BLaER1 treated with 17β-estradiol and CSF1 and Interleukin-3, amounts not matched to agents 10 nM and 100 nM (cell line): ENCODE measurements around the gene ZNF775.
"Not testable (repeated sequence)": the region's sequence is repeated elsewhere in the genome, so short reads cannot be mapped to it uniquely, and the experiment has no call there.

Experiments
- H3K27ac ChIP-seq, 11 experiments: shearing (Covaris generic); formaldehyde crosslinking; 2 replicates each; pipeline ENCODE4 v1.8.1; 2022
- H3K27me3 ChIP-seq, 11 experiments: shearing (Covaris generic); formaldehyde crosslinking; 2 replicates each; pipeline ENCODE4 v1.8.1; 2022
- H3K36me3 ChIP-seq, 11 experiments: shearing (Covaris generic); formaldehyde crosslinking; 2 replicates each; pipeline ENCODE4 v1.8.1; 2022
- H3K4me1 ChIP-seq, 10 experiments: shearing (Covaris generic); formaldehyde crosslinking; 2 replicates each; pipeline ENCODE4 v1.8.1; 2022
- H3K4me2 ChIP-seq, 11 experiments: shearing (Covaris generic); formaldehyde crosslinking; 2 replicates each; pipeline ENCODE4 v1.8.1; 2022
- H3K4me3 ChIP-seq, 10 experiments: shearing (Covaris generic); formaldehyde crosslinking; 2 replicates each; pipeline ENCODE4 v1.8.1; 2022
- H3K9ac ChIP-seq, 11 experiments: shearing (Covaris generic); formaldehyde crosslinking; 2 replicates each; pipeline ENCODE4 v1.8.1; 2022
- H3K9me3 ChIP-seq, 11 experiments: shearing (Covaris generic); formaldehyde crosslinking; replicated peaks in 1 of 11; 2 replicates each; pipeline ENCODE4 v1.8.1; 2022
- H4K20me1 ChIP-seq, 11 experiments: shearing (Covaris generic); formaldehyde crosslinking; 2 replicates each; pipeline ENCODE4 v1.8.1; 2022
- Cebpa-rat ChIP-seq, 11 experiments: shearing (Covaris generic); IDR thresholded peaks; 2 replicates each; pipeline ENCODE4 v1.8.1; 2022

Gene ZNF775

DNA sequence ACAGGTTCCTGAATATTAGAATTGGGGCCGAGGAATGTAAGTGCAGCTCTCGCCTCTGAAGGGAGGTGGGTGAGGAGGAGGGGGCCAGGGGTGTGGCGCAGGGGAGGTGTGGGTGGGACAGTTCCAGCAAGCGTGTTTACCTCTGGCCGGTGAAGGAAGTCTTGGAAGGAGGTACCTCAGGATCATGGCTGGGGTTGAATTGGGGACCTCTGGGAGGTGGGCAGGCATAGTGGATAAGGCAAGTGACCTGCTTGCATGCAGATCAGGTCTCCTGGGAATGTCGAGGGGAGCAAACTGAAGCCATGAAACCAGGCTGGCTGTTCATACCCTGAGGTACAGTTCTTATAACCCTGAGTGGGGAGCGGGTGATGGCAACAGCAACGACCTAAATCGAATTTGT, 2.0 kb downstream of the ZNF775 start:
- Histone ChIP-seq H3K9me3 (no peaks in the 10 kb centered on the region), H3K27ac (no peak overlapping the region), H3K9ac (no peak overlapping the region), H3K4me2 (peak overlapping the region in 10 of 11 experiments; percentile 84 to 95 (median 92); a peak in 15 of 22 replicates), H3K4me1 (peaks cover 56 to 82% (median 73%) of the 10 kb centered on the region in 10 experiments), H3K27me3 (no peaks in the 10 kb centered on the region), H3K4me3 (no peak overlapping the region), H4K20me1 (peaks cover 6 to 26% (median 19%) of the 10 kb centered on the region in 11 experiments; a peak in 12 of 22 replicates), H3K36me3 (peaks cover 0 to 12% (median 6%) of the 10 kb centered on the region in 11 experiments; a peak in 9 of 22 replicates)
- no peak for TF ChIP-seq Cebpa-rat (IDR thresholded peaks at IDR 0.05)

DNA sequence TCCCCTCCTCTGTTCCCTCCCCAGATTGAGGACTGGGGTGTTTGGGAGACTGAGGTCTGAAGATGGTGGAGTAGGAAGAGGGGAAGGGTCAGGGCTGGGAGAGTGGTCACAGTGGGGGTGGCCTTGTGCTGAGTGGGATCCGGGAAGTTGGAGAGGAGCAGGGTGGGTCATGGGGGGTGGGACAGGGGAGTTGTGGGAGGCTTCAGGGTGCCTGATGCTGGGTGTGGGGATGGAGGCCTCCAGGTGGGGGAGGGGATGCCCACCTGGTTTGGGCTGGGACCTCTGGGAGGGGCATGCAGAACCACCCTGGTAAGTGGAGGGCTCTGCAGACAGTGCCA, 2.6 kb downstream of the ZNF775 start:
- peaks cover 0 to 15% (median 6%) of the 10 kb centered on the region in 11 experiments; a peak in 11 of 22 replicates for H3K36me3 ChIP-seq
- TF ChIP-seq Cebpa-rat (IDR thresholded peaks at IDR 0.05), result no peak
- no peak overlapping the region for H3K27ac ChIP-seq
- no peaks in the 10 kb centered on the region for H3K9me3 ChIP-seq
- no peak overlapping the region; a peak in 1 of 22 replicates for H3K4me2 ChIP-seq
- no peak overlapping the region for H3K4me3 ChIP-seq
- H3K4me1 ChIP-seq, result peaks cover 50 to 75% (median 66%) of the 10 kb centered on the region in 10 experiments
- H3K27me3 ChIP-seq, result no peaks in the 10 kb centered on the region
- H3K9ac ChIP-seq, result peak overlapping the region in 1 of 11 experiments; percentile 24; a peak in 1 of 22 replicates
- peaks cover 6 to 26% (median 18%) of the 10 kb centered on the region in 11 experiments; a peak in 12 of 22 replicates for H4K20me1 ChIP-seq

DNA sequence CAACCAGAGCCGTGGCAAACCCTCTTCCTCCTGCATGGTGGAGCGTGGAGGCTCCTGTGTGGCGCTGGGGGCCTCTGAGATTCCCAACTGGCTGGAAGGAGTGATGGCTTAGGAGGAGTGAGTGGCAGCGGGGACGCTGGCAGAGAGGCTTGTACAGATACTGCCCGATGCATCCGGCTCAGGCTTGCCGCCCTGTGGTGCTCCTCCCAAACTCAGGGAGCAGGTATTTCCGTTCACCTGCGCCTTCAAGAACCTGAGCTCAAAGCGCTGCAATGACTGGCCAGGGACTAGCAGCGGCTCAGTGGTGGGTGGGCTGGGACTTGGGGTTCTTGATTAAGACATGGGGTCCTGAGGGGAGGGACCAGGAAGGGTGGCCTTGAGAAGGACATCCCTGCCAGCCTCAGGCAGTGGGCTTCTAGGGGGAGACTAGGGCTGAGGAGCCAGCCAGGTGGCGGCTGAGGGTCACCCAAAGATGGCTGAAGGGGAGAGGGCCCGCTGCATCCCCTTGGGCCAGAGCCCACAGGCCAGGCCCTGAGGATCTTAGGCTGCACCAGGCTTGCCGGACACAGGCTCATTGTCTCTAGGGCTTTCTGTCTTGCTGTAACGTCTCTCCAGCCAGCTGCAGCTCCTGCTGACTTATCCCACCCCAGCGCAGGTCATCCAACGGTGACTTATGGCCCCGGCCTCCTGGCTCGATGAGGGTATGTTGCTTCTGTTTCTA, 3.2 kb downstream of the ZNF775 start:
- peak overlapping the region in 2 of 11 experiments; percentile 3 to 24; a peak in 4 of 22 replicates for H3K9ac ChIP-seq
- H3K4me2 ChIP-seq, result peak overlapping the region in 6 of 11 experiments; percentile 5 to 40 (median 16); a peak in 8 of 22 replicates
- H3K27ac ChIP-seq, result no peak overlapping the region
- no peaks in the 10 kb centered on the region for H3K27me3 ChIP-seq
- peaks cover 0 to 16% (median 6%) of the 10 kb centered on the region in 11 experiments; a peak in 11 of 22 replicates for H3K36me3 ChIP-seq
- H3K4me3 ChIP-seq, result no peak overlapping the region
- H3K4me1 ChIP-seq, result peaks cover 44 to 70% (median 61%) of the 10 kb centered on the region in 10 experiments
- H3K9me3 ChIP-seq, result no peaks in the 10 kb centered on the region
- H4K20me1 ChIP-seq, result peaks cover 6 to 26% (median 18%) of the 10 kb centered on the region in 11 experiments; a peak in 12 of 22 replicates
- TF ChIP-seq Cebpa-rat (IDR thresholded peaks at IDR 0.05), result no peak

DNA sequence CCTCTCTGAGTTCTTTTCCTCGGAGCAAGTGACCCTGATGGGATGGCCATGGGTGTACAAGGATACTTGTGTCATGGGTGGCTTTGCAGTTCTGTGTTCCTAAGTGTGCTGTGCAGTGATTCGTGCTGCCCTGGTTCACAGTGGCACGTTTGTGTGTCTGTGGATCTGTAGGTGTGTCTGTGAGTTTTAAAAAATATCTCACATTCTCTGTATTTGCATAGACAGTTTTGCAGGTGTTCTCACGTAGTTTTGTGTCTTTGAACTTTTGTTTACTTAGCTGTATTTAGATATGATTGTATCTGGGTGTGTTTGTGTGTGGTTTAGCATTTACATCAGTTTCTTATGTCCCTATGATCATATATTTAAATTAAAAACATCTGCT, 3.7 kb downstream of the ZNF775 start:
- Histone ChIP-seq H3K36me3 (peaks cover 0 to 18% (median 9%) of the 10 kb centered on the region in 11 experiments; a peak in 11 of 22 replicates), H4K20me1 (peaks cover 6 to 26% (median 17%) of the 10 kb centered on the region in 11 experiments; a peak in 12 of 22 replicates), H3K4me3 (no peak overlapping the region), H3K4me2 (peak overlapping the region in 6 of 11 experiments; percentile 39 to 71 (median 55); a peak in 6 of 22 replicates), H3K9me3 (no peaks in the 10 kb centered on the region), H3K4me1 (peaks cover 39 to 64% (median 56%) of the 10 kb centered on the region in 10 experiments), H3K27ac (no peak overlapping the region), H3K27me3 (no peaks in the 10 kb centered on the region), H3K9ac (peak overlapping the region in 2 of 11 experiments; percentile 3 to 24; a peak in 1 of 22 replicates)
- TF ChIP-seq Cebpa-rat (IDR thresholded peaks at IDR 0.05), result no peak

DNA sequence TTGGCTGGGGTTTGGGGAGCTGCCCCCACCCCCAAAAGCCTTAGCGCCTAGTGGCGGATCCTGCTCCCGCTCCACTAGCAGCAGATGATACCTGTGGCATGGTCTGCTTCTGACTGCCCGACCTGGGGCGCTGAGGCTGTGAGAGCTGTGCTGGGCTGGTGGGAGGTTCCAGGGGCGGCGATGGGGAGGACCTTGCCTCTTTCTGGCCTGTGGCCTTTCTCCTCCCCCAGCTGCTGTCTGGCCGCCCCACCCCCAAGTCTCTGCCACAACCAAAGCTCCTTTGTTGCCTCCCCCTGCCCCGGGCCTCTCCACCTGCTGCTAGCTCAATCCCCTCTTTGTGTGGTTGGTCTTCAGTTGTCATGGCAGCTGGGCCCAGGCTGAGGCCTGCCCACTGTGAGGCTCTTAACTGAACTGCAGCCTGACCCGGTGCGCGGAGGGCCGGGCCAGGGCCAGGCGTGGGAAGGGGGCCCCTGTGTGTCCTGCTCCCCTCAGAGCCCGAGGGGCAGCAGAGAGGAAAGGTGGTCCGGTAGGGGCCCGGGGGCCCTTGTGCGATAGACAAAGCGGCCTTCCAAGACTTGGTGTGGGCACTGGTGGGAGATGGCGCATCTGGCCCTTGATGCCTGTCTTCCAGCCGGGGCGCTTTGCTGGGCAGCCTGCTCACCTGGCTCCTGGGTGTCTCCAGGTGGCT, 4.7 kb downstream of the ZNF775 start:
- H3K36me3 ChIP-seq, result peaks cover 3 to 28% (median 17%) of the 10 kb centered on the region in 11 experiments; a peak in 20 of 22 replicates
- peak overlapping the region in 5 of 11 experiments; percentile 6 to 36 (median 28); a peak in 3 of 22 replicates for H3K9ac ChIP-seq
- H4K20me1 ChIP-seq, result peaks cover 6 to 26% (median 17%) of the 10 kb centered on the region in 11 experiments; a peak in 12 of 22 replicates
- peak overlapping the region in 6 of 11 experiments; percentile 19 to 51 (median 33); a peak in 9 of 22 replicates for H3K27ac ChIP-seq
- H3K27me3 ChIP-seq, result no peaks in the 10 kb centered on the region
- TF ChIP-seq Cebpa-rat (IDR thresholded peaks at IDR 0.05), result no peak
- no peaks in the 10 kb centered on the region for H3K9me3 ChIP-seq
- H3K4me3 ChIP-seq, result no peak overlapping the region
- H3K4me2 ChIP-seq, result peak overlapping the region; percentile 31 to 79 (median 56)
- H3K4me1 ChIP-seq, result peaks cover 31 to 55% (median 48%) of the 10 kb centered on the region in 10 experiments

DNA sequence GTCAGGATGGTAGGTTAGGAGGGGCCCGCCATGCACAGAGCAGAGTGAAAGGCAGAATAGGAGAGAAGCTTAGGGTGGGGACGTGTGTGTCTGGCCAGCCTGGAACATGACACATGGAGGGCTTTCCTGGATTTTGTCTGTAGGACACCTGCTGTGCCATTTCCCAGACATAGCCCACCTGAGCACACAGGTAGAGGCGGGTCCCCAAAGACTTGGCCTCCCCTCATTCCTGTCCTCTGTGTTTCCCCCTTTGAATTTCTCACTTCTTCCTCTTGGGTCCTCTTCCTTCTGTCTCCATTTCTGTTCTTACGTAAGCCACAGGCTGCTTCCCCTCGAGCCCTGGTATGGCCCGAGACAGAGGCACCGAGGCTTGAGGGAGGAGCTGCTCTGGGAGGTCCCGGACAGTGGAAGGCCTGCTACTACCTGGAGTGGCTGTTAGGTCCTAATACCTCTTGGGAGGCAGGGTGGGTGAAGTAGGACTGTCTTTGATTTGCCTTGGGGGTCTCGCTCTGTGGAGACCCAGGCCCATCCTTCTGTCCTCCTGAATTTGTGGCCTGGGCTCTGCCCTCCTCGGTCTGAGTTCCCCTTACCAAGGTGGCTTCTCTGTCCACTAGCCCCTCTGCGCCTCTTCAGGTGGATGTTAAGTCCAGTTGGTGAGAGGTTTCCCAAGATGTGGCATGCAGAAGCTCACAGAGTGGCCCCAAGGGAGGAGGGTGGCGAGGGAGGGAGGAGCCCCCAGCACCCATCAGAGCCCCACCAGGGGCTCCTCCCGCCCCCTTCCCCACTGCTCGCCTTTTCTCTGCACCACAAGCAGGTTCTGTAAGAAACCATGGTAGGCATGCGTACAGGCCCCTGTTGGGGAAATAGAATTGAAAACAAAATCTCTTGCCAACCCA, 5.5 kb downstream of the ZNF775 start:
- Histone ChIP-seq H3K4me3 (no peak overlapping the region), H3K4me2 (peak overlapping the region; percentile 31 to 79 (median 56); a peak in 21 of 22 replicates), H3K27ac (peak overlapping the region in 7 of 11 experiments; percentile 14 to 51 (median 46); a peak in 12 of 22 replicates), H3K27me3 (no peaks in the 10 kb centered on the region), H3K36me3 (peaks cover 9 to 36% (median 24%) of the 10 kb centered on the region in 11 experiments; a peak in 20 of 22 replicates), H3K9ac (peak overlapping the region in 6 of 11 experiments; percentile 10 to 41 (median 30); a peak in 6 of 22 replicates), H3K9me3 (no peaks in the 10 kb centered on the region), H3K4me1 (peaks cover 31 to 55% (median 49%) of the 10 kb centered on the region in 10 experiments), H4K20me1 (peaks cover 6 to 26% (median 17%) of the 10 kb centered on the region in 11 experiments; a peak in 12 of 22 replicates)
- TF ChIP-seq Cebpa-rat (IDR thresholded peaks at IDR 0.05), result no peak

DNA sequence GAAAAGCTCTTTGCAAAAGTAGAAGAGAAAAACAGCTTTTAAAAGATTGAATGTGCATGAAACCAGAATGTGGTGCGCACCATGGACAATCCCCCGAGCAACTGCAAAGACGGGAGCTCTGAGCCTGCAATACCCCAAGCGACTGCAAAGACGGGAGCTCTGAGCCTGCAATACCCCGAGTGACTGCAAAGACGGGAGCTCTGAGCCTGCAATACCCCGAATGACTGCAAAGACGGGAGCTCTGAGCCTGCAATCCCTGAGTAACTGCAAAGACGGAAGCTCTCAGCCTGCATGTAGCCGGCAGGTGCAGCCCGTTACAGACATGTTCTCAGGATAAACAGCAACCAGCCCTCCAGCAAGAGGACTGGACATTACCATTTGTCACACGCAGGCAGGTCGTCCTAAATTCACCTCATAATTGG, 6.2 kb downstream of the ZNF775 start:
- Histone ChIP-seq H3K27ac (peak overlapping the region in 2 of 11 experiments; percentile 48 to 50; a peak in 1 of 22 replicates), H3K4me2 (peak overlapping the region in 4 of 11 experiments; percentile 48 to 79 (median 64); a peak in 4 of 22 replicates), H3K4me1 (peaks cover 25 to 48% (median 43%) of the 10 kb centered on the region in 10 experiments), H3K36me3 (peaks cover 9 to 43% (median 31%) of the 10 kb centered on the region in 11 experiments; a peak in 20 of 22 replicates), H3K9ac (no peak overlapping the region), H3K4me3 (no peak overlapping the region), H3K9me3 (no peaks in the 10 kb centered on the region), H4K20me1 (peaks cover 6 to 26% (median 17%) of the 10 kb centered on the region in 11 experiments; a peak in 12 of 22 replicates), H3K27me3 (no peaks in the 10 kb centered on the region)
- TF ChIP-seq Cebpa-rat (IDR thresholded peaks at IDR 0.05), result no peak

DNA sequence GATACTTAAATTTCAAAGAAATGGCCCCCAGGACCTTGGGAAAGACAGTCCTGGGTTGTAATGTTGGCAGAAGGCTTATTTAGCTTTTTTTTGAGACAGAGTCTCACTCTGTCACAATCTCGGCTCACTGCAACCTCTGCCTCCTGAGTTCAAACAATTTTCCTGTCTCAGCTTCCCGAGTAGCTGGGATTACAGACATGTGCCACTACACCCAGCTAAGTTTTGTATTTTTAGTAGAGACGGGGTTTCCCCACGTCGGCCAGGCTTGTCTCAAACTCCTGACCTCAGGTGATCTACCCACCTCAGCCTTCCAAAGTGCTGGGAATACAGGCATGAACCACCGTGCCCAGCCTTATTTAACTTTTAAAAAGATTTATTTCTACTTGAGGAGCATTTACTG, 6.8 kb downstream of the ZNF775 start:
- not testable (repeated sequence) for H3K9me3 ChIP-seq, H3K4me3 ChIP-seq, H3K4me2 ChIP-seq, H3K9ac ChIP-seq, H3K27me3 ChIP-seq, H3K27ac ChIP-seq
- Histone ChIP-seq H4K20me1 (peaks cover 6 to 26% (median 17%) of the 10 kb centered on the region in 11 experiments; a peak in 12 of 22 replicates), H3K36me3 (peaks cover 9 to 44% (median 37%) of the 10 kb centered on the region in 11 experiments; a peak in 20 of 22 replicates), H3K4me1 (peaks cover 20 to 42% (median 38%) of the 10 kb centered on the region in 10 experiments)
